ENCODE data around the gene SETX. TPM values are rescaled to one million over a fixed set of nuclear protein-coding genes. Genes with fewer than 3 reads are reported as not detected.

SETX gene
- total RNA-seq, 1 experiment from 2014 or later, result 21.0 TPM

DNA sequence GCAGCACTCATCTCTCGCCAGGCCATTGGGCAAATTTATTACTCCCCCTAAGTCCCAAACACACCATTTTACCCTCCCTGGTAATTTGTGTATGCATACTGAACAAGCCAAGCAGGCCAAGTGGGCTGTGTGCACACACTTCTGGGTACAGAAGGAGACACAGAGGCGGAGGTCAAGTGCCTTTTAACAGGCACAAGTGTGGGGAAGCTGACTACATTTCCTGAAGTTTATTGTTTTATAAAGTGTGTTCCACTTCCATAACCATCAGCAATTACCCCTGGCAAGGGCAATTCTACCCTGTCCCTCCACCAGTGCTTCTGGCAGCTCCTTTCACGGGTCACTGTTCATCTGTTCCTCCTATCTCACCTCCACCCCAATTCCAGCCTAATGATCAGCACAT lies 93.9 kb downstream of the SETX start:
- ATAC-seq (no peak), DNase-seq (no peak)
- intact Hi-C loops (cut with micrococcal nuclease), result no loop called here
- TF ChIP-seq EZH2 (IDR thresholded peaks at IDR 0.05; ENCODE audit: low read length, unreplicated experiment) (no peak), EZH2phosphoT487 (IDR thresholded peaks at IDR 0.05; ENCODE audit: borderline replicate concordance, low read length) (no peak)
- TF ChIP-seq, protein P1, sequence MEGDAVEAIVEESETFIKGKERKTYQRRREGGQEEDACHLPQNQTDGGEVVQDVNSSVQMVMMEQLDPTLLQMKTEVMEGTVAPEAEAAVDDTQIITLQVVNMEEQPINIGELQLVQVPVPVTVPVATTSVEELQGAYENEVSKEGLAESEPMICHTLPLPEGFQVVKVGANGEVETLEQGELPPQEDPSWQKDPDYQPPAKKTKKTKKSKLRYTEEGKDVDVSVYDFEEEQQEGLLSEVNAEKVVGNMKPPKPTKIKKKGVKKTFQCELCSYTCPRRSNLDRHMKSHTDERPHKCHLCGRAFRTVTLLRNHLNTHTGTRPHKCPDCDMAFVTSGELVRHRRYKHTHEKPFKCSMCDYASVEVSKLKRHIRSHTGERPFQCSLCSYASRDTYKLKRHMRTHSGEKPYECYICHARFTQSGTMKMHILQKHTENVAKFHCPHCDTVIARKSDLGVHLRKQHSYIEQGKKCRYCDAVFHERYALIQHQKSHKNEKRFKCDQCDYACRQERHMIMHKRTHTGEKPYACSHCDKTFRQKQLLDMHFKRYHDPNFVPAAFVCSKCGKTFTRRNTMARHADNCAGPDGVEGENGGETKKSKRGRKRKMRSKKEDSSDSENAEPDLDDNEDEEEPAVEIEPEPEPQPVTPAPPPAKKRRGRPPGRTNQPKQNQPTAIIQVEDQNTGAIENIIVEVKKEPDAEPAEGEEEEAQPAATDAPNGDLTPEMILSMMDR (conservative IDR thresholded peaks at IDR 0.05; ENCODE audit: low read depth, low read length), result no peak
- Histone ChIP-seq H4K20me1 (ENCODE audit: low read length) (no peaks in the 10 kb centered on the region), H3K27me3 (ENCODE audit: low read length) (no peaks in the 10 kb centered on the region), H3K9ac (ENCODE audit: low read length) (no peak overlapping the region), H2AFZ (ENCODE audit: low read length) (no peak overlapping the region), H3K4me3 (ENCODE audit: low read length) (no peak overlapping the region), H3K9me3 (ENCODE audit: low read length) (no peaks in the 10 kb centered on the region), H3K4me1 (ENCODE audit: insufficient read depth, low read length) (no peaks in the 10 kb centered on the region), H3K36me3 (ENCODE audit: low read depth, low read length) (no peaks in the 10 kb centered on the region), H3K27ac (ENCODE audit: low read length) (no peak overlapping the region), H3K9me2 (replicated peaks; ENCODE audit: low read length) (no peaks in the 10 kb centered on the region), H3K4me2 (ENCODE audit: low read length) (no peak overlapping the region), H3K79me2 (ENCODE audit: low read length) (no peaks in the 10 kb centered on the region), H3F3A (ENCODE audit: low read length, unreplicated experiment) (no peaks in the 10 kb centered on the region)
- CTCF ChIA-PET, result no interaction called here
- POLR2A ChIA-PET (ENCODE audit: unreplicated experiment), result no interaction called here
- BruUV-seq (replicated peaks), result no TSS peak

- Histone ChIP-seq H2AFZ (ENCODE audit: low read length) (no peak overlapping the region), H3K27ac (ENCODE audit: low read length) (no peak overlapping the region), H3K4me2 (ENCODE audit: low read length) (no peak overlapping the region), H3K4me1 (ENCODE audit: insufficient read depth, low read length) (no peaks in the 10 kb centered on the region), H3K27me3 (ENCODE audit: low read length) (no peaks in the 10 kb centered on the region), H3K79me2 (ENCODE audit: low read length) (no peaks in the 10 kb centered on the region), H3K4me3 (ENCODE audit: low read length) (no peak overlapping the region), H3K36me3 (ENCODE audit: low read depth, low read length) (no peaks in the 10 kb centered on the region), H3K9ac (ENCODE audit: low read length) (no peak overlapping the region), H3K9me2 (replicated peaks; ENCODE audit: low read length) (no peaks in the 10 kb centered on the region), H3F3A (ENCODE audit: low read length, unreplicated experiment) (no peaks in the 10 kb centered on the region), H4K20me1 (ENCODE audit: low read length) (no peaks in the 10 kb centered on the region), H3K9me3 (ENCODE audit: low read length) (0 out of 2 replicates have a peak, but pooled peaks cover 3% of the 10 kb centered on the region)
- ATAC-seq, result no peak
- CTCF ChIA-PET, result interaction anchor here (2.0 kb wide), 1 partner anchor 9 kb away, joined by 4 read pairs; no protein-coding TSS in a partner anchor
- POLR2A ChIA-PET (ENCODE audit: unreplicated experiment), result no interaction called here
- intact Hi-C loops (cut with micrococcal nuclease), result no loop called here
- BruUV-seq (replicated peaks), result no TSS peak
- no peak for DNase-seq
- TF ChIP-seq EZH2phosphoT487 (IDR thresholded peaks at IDR 0.05; ENCODE audit: borderline replicate concordance, low read length) (no peak), EZH2 (IDR thresholded peaks at IDR 0.05; ENCODE audit: low read length, unreplicated experiment) (no peak)
- TF ChIP-seq, protein P1 (conservative IDR thresholded peaks at IDR 0.05; ENCODE audit: low read depth, low read length), result no peak
Measured at GRCh38 chr9:132250324-132251262, 104.2 kb downstream of the SETX start.

DNA sequence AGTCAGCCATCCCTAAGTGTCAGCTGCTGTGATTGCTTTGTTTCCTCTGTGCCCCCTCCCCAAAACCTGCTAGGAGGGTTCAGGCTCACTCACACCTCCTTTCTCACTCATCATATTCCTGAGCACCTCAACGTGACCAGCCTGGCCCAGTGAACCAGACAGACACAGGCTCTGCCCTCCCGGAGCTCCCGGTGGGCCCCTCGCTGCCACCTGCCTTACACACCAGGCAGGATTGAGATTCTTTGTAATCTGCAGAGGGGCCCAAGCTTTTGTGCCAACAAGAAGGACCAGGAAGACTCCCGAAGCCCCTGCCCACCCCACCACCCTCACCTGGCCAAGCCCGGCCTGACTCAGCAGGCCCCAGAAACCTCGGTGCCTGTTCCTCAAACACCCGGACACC lies 105.1 kb downstream of the SETX start:
- H3K36me3 ChIP-seq (ENCODE audit: low read depth, low read length), result no peaks in the 10 kb centered on the region
- H3K9me3 ChIP-seq (ENCODE audit: low read length), result 0 out of 2 replicates have a peak, but pooled peaks cover 3% of the 10 kb centered on the region
- no peaks in the 10 kb centered on the region for H3F3A ChIP-seq (ENCODE audit: low read length, unreplicated experiment)
- no peaks in the 10 kb centered on the region for H3K27me3 ChIP-seq (ENCODE audit: low read length)
- no peak overlapping the region for H2AFZ ChIP-seq (ENCODE audit: low read length)
- CTCF ChIA-PET, result interaction anchor here (2.0 kb wide), 1 partner anchor 10 kb away, joined by 4 read pairs; no protein-coding TSS in a partner anchor
- no peak overlapping the region for H3K4me3 ChIP-seq (ENCODE audit: low read length)
- POLR2A ChIA-PET (ENCODE audit: unreplicated experiment), result no interaction called here
- TF ChIP-seq, protein P1 (conservative IDR thresholded peaks at IDR 0.05; ENCODE audit: low read depth, low read length), result no peak
- TF ChIP-seq EZH2 (IDR thresholded peaks at IDR 0.05; ENCODE audit: low read length, unreplicated experiment) (no peak), EZH2phosphoT487 (IDR thresholded peaks at IDR 0.05; ENCODE audit: borderline replicate concordance, low read length) (no peak)
- H3K27ac ChIP-seq (ENCODE audit: low read length), result no peak overlapping the region
- BruUV-seq (replicated peaks), result no TSS peak
- no peak overlapping the region for H3K4me2 ChIP-seq (ENCODE audit: low read length)
- no peaks in the 10 kb centered on the region for H3K9me2 ChIP-seq (replicated peaks; ENCODE audit: low read length)
- ATAC-seq (no peak), DNase-seq (no peak)
- H3K4me1 ChIP-seq (ENCODE audit: insufficient read depth, low read length), result no peaks in the 10 kb centered on the region
- intact Hi-C loops (cut with micrococcal nuclease), result no loop called here
- no peaks in the 10 kb centered on the region for H3K79me2 ChIP-seq (ENCODE audit: low read length)
- H3K9ac ChIP-seq (ENCODE audit: low read length), result no peak overlapping the region
- H4K20me1 ChIP-seq (ENCODE audit: low read length), result no peaks in the 10 kb centered on the region
